ENCODE measurements around the gene NANOGP8.

Gene NANOGP8

GRCh38 chr15:35058534-35059054 is 26.5 kb downstream of the NANOGP8 start:
- DNase-seq, result no peak

GRCh38 chr15:35055416-35056105 is 29.5 kb downstream of the NANOGP8 start:
- no peak for DNase-seq

GRCh38 chr15:35054380-35054779 is 30.7 kb downstream of the NANOGP8 start:
- DNase-seq, result no peak

GRCh38 chr15:35047996-35048395 is 37.1 kb downstream of the NANOGP8 start:
- DNase-seq, result no peak

- DNase-seq, result no peak
These were observed 37.6 kb downstream of the NANOGP8 start for GRCh38 chr15:35047528-35047927.

GRCh38 chr15:35043373-35044095 is 41.6 kb downstream of the NANOGP8 start:
- no peak for DNase-seq

- DNase-seq, result no peak
These were observed 44.5 kb downstream of the NANOGP8 start for GRCh38 chr15:35040339-35041255.

- DNase-seq, result no peak
These were observed 46.3 kb downstream of the NANOGP8 start for GRCh38 chr15:35038626-35039451.
